MM.1S (cell line): ENCODE data around the gene ACSF3.
"Not testable (repeated sequence)": the region's sequence is repeated elsewhere in the genome, so short reads cannot be mapped to it uniquely, and the experiment has no call there.

Experiments used
- EZH2 ChIP-seq: fragments of 300-600 bp; sonication (generic); optimal IDR thresholded peaks from 2 replicates; pipeline ENCODE3; 2017; ENCODE audit warnings: low read depth, mild to moderate bottlenecking, antibody characterized with exemption, low read length, mixed read lengths
- TF ChIP-seq, protein P1 (sequence below): fragments of 300-600 bp; sonication (generic); IDR thresholded peaks from 2 replicates; pipeline ENCODE4 v1.5.1; 2016; ENCODE audit warnings: antibody characterized with exemption, low read length, mixed read lengths

DNA sequence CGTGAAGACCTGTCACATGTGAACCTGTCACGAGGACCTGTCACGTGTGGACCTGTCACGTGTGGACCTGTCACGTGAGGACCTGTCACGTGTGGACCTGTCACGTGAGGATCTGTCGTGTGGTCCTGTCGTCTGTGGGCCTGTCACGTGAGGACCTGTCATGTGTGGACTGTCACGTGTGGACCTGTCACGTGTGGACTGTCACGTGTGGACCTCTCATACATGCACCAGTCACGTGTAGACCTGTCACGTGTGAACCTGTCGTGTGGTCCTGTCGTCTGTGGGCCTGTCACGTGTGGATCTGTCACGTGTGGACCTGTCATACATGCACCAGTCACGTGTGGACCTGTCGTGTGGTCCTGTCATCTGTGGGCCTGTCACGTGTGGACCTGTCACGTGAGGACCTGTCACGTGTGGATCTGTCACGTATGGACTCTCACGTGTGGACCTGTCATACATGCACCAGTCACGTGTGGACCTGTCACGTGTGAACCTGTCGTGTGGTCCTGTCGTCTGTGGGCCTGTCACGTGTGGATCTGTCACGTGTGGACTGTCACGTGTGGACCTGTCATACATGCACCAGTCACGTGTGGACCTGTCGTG is 19.5 kb upstream of the ACSF3 start:
- not testable (repeated sequence) for TF ChIP-seq EZH2
- TF ChIP-seq, protein P1, sequence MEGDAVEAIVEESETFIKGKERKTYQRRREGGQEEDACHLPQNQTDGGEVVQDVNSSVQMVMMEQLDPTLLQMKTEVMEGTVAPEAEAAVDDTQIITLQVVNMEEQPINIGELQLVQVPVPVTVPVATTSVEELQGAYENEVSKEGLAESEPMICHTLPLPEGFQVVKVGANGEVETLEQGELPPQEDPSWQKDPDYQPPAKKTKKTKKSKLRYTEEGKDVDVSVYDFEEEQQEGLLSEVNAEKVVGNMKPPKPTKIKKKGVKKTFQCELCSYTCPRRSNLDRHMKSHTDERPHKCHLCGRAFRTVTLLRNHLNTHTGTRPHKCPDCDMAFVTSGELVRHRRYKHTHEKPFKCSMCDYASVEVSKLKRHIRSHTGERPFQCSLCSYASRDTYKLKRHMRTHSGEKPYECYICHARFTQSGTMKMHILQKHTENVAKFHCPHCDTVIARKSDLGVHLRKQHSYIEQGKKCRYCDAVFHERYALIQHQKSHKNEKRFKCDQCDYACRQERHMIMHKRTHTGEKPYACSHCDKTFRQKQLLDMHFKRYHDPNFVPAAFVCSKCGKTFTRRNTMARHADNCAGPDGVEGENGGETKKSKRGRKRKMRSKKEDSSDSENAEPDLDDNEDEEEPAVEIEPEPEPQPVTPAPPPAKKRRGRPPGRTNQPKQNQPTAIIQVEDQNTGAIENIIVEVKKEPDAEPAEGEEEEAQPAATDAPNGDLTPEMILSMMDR: not testable (repeated sequence)
